ENCODE measurements around the gene ERF. TPM values are rescaled to one million over a fixed set of nuclear protein-coding genes. Genes with fewer than 3 reads are reported as not detected.

The ERF gene
- total and polyA plus RNA-seq, 10 of the 15 experiments (the other 5 are each of a cell fraction or from before 2014, with no cell fraction given) = 0.02 to 51.8 (median 14.4) TPM

DNA sequence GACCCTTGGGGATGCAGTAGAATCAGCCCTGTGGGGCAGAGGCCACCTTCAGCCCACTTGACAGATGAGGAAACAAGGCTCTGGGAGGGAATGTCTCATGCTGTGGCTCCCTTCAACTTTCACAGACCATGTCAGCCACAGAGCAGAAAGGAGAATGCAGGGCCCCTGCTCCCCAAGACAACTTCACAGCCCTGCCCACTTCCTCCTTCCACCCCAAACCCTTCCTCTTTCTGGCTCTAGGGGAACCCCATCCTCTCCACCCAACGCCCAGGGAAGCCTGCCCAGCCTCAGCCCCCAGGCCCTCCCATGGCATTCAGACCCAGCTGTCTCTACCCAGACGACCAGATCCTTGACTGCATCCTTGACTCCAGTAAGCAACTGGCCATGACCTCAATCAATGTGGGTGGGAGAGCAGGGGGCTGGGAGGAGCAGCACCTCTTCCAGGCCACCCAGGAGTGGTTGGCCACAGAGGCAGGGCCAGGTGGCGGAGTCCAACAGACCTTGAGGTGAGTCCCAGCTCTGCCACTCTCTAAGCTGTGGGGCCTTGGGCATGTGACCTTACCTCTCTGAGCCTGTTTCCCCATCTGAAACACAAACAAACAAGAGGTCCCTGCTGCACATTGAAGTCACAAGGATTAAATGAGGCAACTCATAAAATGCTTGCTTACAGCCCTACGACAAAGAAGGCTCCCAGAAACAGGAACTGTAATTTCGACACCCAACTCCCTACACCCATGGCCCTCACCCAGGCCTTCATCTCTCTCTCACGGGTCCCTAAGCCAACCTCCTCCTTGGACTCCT is 53.2 kb downstream of the ERF start (continued):
- TF ChIP-seq IKZF1 (conservative IDR thresholded peaks at IDR 0.05) (peak; percentile 90), ETV6 (conservative IDR thresholded peaks at IDR 0.05 in 1 of 2, IDR thresholded peaks at IDR 0.05 in 1 of 2; ENCODE audit: borderline replicate concordance in 1 of 2, low read depth in 1 of 2) (peak in 1 of 2 experiments; percentile 65; a peak in 1 of 4 replicates), SUZ12 (IDR thresholded peaks at IDR 0.05; ENCODE audit: unreplicated experiment) (no peak), BRCA1 (IDR thresholded peaks at IDR 0.05; ENCODE audit: low read depth, low read length) (no peak), BCL11A (IDR thresholded peaks at IDR 0.05; ENCODE audit: low read depth, low read length) (no peak), PML (IDR thresholded peaks at IDR 0.05; ENCODE audit: low read length) (no peak; the same call in 1 of the 2 replicates), WRNIP1 (IDR thresholded peaks at IDR 0.05; ENCODE audit: borderline replicate concordance, low read depth, low read length) (0 out of 2 replicates have a peak, but pooled peaks have one; percentile 45), HDGF (IDR thresholded peaks at IDR 0.05) (peak; percentile 80; the same call in 1 of the 2 replicates), RB1 (IDR thresholded peaks at IDR 0.05; ENCODE audit: borderline replicate concordance) (no peak), YY1 (IDR thresholded peaks at IDR 0.05; ENCODE audit: low read depth, low read length) (no peak), SIN3A (IDR thresholded peaks at IDR 0.05; ENCODE audit: low read depth, low read length) (no peak), RAD51 (IDR thresholded peaks at IDR 0.05) (no peak)
- TF ChIP-seq, protein P1, sequence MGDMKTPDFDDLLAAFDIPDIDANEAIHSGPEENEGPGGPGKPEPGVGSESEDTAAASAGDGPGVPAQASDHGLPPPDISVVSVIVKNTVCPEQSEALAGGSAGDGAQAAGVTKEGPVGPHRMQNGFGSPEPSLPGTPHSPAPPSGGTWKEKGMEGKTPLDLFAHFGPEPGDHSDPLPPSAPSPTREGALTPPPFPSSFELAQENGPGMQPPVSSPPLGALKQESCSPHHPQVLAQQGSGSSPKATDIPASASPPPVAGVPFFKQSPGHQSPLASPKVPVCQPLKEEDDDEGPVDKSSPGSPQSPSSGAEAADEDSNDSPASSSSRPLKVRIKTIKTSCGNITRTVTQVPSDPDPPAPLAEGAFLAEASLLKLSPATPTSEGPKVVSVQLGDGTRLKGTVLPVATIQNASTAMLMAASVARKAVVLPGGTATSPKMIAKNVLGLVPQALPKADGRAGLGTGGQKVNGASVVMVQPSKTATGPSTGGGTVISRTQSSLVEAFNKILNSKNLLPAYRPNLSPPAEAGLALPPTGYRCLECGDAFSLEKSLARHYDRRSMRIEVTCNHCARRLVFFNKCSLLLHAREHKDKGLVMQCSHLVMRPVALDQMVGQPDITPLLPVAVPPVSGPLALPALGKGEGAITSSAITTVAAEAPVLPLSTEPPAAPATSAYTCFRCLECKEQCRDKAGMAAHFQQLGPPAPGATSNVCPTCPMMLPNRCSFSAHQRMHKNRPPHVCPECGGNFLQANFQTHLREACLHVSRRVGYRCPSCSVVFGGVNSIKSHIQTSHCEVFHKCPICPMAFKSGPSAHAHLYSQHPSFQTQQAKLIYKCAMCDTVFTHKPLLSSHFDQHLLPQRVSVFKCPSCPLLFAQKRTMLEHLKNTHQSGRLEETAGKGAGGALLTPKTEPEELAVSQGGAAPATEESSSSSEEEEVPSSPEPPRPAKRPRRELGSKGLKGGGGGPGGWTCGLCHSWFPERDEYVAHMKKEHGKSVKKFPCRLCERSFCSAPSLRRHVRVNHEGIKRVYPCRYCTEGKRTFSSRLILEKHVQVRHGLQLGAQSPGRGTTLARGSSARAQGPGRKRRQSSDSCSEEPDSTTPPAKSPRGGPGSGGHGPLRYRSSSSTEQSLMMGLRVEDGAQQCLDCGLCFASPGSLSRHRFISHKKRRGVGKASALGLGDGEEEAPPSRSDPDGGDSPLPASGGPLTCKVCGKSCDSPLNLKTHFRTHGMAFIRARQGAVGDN (IDR thresholded peaks at IDR 0.05) = peak; percentile 64; the same call in 1 of the 2 replicates
- TF ChIP-seq, protein P2, sequence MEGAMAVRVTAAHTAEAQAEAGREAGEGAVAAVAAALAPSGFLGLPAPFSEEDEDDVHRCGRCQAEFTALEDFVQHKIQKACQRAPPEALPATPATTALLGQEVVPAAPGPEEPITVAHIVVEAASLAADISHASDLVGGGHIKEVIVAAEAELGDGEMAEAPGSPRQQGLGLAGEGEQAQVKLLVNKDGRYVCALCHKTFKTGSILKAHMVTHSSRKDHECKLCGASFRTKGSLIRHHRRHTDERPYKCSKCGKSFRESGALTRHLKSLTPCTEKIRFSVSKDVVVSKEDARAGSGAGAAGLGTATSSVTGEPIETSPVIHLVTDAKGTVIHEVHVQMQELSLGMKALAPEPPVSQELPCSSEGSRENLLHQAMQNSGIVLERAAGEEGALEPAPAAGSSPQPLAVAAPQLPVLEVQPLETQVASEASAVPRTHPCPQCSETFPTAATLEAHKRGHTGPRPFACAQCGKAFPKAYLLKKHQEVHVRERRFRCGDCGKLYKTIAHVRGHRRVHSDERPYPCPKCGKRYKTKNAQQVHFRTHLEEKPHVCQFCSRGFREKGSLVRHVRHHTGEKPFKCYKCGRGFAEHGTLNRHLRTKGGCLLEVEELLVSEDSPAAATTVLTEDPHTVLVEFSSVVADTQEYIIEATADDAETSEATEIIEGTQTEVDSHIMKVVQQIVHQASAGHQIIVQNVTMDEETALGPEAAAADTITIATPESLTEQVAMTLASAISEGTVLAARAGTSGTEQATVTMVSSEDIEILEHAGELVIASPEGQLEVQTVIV (IDR thresholded peaks at IDR 0.05; ENCODE audit: borderline replicate concordance, partially characterized antibody) = peak; percentile 30
- TF ChIP-seq, protein P3, sequence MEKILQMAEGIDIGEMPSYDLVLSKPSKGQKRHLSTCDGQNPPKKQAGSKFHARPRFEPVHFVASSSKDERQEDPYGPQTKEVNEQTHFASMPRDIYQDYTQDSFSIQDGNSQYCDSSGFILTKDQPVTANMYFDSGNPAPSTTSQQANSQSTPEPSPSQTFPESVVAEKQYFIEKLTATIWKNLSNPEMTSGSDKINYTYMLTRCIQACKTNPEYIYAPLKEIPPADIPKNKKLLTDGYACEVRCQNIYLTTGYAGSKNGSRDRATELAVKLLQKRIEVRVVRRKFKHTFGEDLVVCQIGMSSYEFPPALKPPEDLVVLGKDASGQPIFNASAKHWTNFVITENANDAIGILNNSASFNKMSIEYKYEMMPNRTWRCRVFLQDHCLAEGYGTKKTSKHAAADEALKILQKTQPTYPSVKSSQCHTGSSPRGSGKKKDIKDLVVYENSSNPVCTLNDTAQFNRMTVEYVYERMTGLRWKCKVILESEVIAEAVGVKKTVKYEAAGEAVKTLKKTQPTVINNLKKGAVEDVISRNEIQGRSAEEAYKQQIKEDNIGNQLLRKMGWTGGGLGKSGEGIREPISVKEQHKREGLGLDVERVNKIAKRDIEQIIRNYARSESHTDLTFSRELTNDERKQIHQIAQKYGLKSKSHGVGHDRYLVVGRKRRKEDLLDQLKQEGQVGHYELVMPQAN (conservative IDR thresholded peaks at IDR 0.05) = no peak
- TF ChIP-seq, protein P4, sequence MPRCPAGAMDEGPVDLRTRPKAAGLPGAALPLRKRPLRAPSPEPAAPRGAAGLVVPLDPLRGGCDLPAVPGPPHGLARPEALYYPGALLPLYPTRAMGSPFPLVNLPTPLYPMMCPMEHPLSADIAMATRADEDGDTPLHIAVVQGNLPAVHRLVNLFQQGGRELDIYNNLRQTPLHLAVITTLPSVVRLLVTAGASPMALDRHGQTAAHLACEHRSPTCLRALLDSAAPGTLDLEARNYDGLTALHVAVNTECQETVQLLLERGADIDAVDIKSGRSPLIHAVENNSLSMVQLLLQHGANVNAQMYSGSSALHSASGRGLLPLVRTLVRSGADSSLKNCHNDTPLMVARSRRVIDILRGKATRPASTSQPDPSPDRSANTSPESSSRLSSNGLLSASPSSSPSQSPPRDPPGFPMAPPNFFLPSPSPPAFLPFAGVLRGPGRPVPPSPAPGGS (IDR thresholded peaks at IDR 0.05; ENCODE audit: borderline replicate concordance, insufficient read depth, low read depth, low read length, poor library complexity, severe bottlenecking) = no peak
